Activated T-cell treated with anti-CD3 and anti-CD28 coated beads for 1 hour (primary cell): ENCODE data around the gene GNB5.
"Not testable (repeated sequence)": the region's sequence is repeated elsewhere in the genome, so short reads cannot be mapped to it uniquely, and the experiment has no call there.

Experiments used
- DNase-seq: peaks from one replicate; pipeline ENCODE4 v3.0.0-alpha.2; 2020; ENCODE audit warnings: low read depth

Gene GNB5

DNA sequence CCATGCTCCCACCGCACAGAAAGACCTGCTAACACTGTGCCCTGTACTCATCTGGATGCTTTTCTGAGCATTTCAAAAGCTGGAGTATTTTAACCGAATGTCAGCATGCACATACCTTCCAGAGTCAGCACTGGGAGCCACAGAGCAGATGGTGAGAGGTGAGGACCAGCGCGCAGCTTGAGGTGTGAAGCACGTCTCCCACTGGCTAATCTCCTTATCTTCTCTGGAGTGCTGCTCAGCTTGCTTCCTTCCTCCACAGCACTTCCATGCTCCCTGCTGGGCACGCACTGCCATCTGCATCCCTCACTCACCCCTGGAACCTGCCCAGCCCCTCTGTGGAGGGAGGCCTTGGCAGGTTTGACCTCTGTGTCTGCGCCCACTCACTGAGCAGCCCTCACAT lies at the start of gene GNB5:
Gene GNB5 (minus strand): TSS at position 186 of the 400 bp plus-strand sequence. CDS start 6,716 bp downstream, outside the sequence.
- no peak for DNase-seq

DNA sequence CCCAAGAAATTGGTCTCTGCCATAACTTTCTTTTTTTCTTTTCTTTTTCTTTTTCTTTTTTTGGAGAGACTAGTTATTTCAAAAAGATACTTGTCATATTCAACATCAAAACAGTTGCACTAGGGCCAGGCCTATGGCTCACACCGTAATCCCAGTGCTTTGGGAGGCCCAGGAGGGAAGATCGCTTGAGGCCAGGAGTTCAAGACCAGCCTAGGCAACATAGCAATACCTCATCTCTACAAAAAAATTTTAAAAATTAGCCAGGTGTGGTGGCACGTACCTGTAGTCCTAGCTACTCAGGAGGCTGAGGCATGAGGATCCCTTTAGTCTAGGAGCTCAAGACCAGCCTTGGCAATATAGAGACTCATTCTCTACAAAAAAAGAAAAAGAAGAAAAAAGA lies 49.0 kb upstream of the GNB5 start:
- DNase-seq, result no peak

DNA sequence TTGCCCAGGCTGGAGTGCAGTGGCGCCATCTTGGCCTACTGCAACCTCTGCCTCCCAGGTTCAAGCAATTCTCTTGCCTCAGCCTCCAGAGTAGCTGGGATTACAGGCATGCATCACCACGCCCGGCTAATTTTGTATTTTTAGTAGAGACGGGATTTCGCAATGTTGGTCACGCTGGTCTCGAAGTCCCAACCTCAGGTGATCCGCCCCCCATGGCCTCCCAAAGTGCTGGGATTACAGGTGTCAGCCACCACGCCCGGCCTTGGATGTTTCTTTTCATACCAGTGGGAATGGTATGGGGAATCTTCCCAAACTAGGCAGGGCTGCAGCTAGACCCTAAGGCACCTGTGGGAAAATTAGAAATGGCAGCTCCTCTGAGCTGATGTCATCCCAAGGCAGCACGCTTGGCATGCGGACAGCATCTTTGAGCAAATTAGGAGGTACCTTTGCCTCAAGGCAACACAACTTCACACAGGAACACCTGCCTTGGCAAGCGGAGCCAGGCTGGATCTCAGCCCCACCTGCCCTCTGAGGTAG lies 47.9 kb upstream of the GNB5 start:
- not testable (repeated sequence) for DNase-seq

DNA sequence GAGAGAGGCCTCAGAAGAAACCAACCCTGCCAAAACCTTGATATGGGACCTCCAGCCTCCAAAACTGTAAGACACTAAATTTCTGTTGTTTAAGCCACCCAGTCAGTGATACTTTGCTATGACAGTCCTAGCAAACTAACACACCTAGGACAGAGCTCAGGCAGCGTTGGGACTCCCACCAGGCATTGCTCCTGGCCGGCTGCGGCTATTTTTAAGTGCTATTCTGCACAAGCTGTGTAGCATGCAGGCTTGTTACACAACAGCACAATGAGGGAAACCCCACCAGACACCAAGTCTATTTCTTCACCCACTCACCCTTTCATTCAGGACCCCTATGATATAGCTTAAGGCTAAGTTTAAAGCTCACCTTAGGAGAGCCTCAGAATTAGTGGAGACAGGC lies 47.0 kb upstream of the GNB5 start:
- DNase-seq, result no peak

DNA sequence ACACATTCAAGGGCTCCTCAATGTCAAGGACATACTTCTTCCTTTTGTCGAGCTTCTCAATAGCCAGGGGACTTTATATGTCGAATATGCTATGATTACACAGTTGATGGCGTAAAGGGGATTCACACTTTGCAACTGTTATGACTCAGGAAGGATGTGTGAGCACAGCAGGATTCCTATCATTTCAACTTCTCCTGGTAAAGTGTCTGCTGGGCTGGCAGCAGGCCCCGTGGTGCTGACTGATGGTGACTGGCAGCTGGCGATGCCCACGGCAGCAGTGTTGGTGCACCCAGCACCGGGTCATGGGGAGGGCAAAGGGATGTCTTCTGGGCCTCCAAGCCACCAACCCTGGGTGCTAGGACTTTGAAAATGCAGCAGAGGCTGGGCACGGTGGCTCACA lies 44.8 kb upstream of the GNB5 start:
- no peak for DNase-seq

DNA sequence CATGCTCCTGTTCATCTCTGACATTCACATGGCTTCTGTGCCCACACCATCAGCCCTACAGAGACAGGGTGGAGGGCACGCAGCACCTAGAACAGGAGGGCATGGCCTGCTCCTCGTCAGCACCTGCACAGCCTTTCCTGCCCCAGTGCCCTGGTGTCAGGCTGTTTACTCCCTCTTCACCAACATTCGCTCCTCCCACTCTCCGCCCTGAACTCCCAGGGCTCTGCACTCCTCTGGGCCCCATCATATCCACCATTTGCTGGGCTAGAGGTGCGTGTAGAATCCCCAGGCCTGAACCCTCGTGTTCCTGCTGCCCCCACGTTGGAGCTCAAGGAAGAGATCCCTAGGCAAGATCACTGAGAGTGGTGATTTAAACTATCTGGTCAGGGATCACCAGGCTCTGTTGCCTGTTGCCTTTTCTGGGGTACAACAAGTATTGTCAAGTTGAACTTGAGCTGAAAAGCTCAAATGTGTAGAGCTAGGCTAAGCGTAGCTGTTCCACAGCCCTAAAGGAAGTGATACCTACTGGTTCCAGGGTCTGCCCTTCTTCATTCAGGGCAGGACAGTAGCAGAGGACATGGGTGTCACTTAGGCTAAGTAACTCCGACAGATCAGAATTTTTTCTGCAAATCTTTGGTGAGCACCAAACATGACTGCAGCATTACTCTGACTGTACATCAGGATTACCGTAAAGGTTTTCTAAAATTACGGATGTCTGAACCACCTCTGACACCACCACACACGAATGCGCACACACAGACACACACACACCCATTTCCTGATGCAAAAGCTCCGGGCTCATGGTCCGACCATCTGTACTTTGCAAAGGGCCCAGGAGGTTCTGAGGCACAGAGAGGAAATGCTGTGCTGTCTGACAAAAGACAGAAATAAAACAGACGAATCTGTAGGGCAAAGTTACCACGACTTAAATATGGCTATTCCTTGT lies 43.7 kb upstream of the GNB5 start:
- no peak for DNase-seq

DNA sequence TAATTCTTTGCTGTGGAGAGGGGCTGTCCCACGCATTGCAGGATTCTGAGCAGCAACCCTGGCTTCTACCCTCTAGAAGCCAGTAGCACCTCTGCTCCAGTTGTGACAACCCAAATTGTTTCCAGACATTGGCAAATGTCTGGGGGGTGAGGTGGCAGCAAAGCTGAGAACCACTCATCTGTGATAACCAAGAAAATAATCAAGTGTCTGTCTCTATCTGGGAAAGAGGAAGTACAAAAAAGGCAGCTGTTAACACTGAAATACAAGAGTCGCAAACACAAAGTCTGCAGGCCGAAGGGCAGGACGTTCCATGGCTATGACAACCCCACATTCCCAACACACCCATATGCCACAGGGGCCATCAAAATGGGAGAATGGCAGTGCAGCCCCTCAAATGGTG lies 42.2 kb upstream of the GNB5 start:
- no peak for DNase-seq

DNA sequence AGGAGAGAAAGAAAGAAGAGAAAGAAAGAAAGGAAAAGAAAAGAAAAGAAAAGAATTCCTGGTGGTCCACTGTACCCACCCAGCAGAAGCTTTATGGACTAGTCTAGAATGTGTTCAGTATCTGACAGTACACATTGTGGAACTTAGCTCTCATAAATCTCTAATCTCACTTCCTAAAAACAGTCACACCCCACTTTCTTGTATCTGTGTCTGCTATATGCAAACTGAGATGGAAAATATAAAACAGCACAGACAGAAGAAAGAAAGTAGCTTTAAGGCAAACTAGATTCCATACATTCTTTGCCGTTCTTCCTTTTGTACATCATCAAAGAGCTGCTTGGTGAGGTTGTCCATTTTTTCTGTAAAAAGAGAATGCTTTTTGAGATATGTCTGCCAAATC lies 41.1 kb upstream of the GNB5 start:
- DNase-seq, result no peak

DNA sequence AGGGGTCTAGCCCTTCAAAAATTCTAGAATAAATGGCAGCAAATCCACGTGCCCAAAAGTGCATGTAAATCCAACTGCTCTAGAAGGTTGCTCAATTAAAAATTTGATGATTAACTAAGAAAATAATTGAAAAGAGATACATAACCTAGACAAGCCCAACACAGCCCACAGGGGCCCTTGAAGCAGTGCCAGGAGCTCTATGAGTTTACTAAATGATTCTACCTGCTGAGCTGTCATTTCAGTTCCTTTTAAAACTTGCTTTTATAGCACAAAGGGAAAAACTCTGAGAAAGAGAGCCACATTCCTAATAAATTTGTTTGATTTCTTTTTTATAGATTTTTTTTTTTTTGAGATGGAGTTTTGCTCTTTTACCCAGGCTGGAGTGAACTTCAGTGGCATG lies 38.9 kb upstream of the GNB5 start:
- no peak for DNase-seq

DNA sequence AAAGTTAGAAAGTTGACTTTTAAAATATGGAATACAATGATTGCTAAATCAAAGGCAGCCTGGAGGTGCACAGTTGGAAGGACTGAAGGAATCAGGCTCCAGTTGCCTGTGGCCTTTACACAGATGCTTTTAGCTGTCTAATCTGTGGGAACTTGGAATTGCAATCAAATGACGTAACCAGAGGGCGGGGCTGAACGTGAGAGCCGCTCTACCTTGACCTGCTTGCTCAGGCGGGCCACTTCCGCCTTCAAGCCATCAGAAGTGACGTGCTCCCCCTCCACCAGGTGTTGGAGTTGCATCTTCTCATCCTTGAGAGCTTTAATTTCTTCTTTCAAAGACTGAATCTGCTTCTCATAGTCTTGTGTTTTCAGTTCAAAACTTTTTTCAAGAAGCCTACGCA lies 37.7 kb upstream of the GNB5 start:
- DNase-seq, result no peak

DNA sequence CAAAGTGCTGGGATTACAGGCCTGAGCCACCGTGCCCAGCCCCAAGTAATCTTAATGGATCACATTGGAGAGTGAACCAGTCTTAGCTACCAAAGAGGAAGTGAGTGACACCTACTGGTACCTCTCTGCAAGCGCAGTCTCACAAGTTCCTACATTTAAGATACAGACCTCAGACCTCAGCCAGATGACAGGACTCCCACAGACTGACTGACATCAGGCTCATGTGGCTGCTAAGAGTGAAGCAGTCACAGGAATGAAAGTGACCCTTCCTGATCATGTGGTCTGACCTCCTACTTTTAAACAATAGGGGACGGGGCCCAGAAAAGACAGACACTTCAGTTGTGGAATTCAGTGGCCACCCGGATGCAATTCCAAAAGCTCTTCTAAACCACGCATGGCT lies 36.3 kb upstream of the GNB5 start:
- peak; percentile 34 for DNase-seq

DNA sequence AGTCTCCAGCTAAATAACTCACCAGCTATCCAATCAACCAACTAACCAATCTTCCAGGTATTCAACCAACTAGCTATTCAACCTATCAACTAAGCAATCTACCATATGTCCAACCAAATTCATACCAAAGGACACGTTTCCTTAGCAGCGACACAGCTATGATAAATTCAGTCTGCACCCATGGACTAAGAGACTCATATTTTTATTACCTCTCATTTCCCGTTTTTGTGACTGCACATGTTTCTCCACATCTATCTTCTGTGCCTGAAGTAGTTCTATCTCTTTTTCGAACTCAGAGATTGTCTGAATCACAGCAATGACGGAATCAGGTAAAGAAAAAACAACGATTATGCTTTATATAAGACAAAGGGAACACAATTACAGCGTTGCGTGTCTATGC lies 34.0 kb upstream of the GNB5 start:
- no peak for DNase-seq

DNA sequence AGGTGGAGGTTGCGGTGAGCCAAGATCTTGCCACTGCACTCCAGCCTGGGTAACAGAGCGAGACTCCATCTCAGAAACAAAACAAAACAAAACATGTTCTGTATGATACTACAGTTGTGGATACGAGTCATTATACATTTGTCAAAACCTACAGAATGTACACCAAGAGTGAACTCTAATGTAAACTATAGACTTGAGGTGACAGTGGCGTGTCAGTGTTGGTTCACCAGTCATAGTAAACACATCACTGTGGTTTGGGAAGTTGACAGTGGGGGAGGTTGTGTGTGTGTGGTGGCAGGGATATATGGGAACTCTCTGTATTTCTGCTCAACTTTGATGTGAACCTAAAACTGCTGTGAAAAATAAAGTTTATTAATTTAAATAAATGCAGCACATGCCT lies 33.0 kb upstream of the GNB5 start:
- DNase-seq, result no peak

DNA sequence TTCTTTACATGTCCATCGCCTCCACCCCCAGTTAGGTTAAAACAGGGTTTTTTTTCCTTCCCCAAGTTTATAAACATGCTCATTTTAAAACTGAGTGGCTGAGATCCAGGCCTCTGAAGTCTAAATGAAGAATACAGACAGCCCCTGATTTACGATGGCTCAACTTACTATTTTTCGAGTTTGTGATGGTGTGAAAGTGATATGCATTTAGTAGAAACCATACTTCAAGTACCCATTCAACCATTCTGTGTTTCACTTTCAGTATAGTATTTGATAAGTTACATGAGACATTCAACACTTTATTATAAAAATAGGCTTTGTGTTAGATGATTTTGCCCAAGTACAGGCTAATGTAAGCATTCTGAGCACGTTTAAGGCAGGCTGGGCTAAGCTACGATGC lies 30.5 kb upstream of the GNB5 start:
- no peak for DNase-seq

DNA sequence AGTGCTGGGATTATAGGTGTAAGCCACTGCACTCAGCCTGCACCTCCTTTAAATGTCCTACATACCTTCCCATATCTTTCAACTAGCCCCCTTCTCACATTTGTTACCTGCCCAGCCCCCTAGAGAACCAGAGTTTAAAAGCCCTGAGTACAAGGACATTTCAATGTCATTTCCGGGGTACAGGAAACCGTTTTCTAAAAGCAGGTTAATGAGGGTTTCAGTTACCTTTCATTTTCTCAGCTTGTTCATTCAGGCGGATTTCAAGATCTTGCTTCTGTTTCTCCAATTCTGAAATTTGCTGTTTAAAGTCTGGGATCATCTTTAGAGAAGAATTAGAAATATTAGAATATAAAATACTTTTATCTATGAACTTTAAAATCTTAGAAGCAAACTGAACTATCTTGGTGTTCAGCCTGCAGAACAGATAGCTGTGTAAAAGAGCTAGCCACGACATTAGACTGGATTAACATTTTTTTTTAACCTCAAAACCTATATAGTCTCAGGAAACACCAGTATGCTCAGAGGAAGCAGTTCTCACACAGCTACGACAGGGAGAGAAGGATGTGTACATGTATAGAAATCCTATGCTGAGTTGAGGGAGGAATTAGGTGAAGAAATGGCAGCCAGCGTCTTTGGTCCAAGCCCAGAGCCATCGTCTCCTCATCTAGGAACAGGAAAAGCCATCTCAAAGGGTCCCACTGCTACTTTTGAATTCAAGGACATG lies 29.9 kb upstream of the GNB5 start:
- DNase-seq, result no peak

DNA sequence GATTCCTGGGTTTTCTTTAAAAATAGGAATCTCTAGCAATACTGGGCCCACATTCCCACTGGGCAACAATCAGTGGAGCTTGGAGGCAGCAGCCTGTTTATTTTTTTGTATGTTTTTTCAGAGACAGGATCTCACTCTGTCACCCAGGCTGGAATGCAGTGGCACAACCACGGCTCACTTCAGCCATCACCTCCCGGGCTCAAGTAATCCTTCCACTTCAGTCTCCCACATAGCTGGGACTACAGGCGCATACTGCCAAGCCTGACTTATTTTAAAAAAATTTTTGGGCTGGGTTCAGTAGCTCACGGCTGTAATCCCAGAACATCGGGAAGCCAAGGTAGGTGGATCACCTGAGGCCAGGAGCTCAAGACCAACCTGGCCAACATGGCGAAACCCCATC lies 29.1 kb upstream of the GNB5 start:
- no peak for DNase-seq

DNA sequence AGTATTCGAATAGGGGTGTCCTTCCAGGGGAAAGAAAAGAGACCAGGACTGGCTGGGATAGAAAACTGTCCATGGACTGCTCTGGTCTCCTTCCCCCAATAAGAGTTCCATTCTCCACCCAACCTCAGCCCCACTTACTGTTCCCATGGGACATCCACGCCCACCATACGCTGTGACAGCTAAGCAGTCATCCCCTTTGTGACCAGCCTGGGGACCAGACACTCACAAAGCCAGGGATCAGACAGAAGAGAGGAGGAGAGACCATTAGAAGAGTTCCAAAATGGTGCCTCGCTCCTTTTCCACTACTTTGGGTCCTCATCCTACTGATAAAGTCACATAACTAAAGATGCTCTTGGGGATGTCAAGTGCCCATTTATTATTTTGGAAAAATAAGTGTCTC lies 27.6 kb upstream of the GNB5 start:
- DNase-seq, result no peak

DNA sequence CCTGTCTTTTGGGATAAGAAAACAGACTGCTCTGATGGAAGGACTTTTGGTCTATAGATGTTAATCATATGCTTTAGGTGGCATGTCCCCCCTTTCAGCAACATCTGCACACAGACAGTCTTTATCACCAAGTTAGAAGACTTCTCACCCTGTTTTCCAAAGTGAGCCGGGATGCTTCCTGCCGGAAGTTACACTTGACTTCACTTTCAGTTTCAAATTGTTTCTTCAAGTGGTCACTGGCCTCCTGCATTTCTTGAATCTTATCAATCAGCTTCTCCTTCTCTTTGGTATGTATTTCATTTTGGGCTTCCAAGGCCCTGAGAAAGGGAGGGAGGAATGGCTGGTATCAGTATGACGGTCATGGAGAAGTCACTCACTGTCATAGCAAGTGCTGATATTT lies 27.2 kb upstream of the GNB5 start:
- DNase-seq, result no peak

DNA sequence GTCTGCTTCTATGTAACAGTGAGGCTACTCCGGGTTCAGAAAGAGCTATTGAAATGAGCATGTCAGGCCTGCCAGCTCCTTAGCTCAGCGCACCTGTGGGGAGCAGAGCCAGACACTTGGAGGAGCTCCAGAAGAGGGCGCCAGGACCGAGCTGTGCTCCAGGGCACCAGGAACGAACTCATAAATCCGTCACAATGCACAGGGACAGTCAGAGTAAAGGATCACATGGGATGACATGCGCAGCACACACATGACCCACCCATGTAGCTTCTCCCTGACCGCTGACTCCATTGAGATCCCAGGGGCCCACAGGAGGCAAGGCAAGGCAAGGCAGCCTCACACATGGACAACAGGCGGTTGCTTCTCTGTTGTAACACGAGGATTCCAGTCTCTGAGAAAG lies 26.0 kb upstream of the GNB5 start:
- no peak for DNase-seq

DNA sequence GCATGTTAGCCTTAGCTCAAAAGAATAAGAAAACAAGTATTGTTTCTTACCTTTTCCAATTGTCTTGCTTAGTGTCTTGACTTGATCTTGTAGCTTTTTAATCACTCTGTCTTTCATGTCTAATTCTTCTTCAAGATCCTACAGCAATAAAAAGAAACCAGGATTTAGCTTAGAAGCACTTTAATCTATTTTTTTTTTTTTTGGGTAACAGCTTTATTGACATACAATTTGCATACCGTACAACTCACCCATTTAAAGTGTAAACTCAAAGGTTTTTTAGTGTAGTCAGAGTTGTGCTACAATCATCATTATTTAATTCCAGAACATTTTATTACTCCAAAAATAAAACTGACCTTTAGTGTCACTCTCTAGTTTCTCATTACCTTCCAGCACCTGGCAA lies 23.4 kb upstream of the GNB5 start:
- DNase-seq, result no peak

DNA sequence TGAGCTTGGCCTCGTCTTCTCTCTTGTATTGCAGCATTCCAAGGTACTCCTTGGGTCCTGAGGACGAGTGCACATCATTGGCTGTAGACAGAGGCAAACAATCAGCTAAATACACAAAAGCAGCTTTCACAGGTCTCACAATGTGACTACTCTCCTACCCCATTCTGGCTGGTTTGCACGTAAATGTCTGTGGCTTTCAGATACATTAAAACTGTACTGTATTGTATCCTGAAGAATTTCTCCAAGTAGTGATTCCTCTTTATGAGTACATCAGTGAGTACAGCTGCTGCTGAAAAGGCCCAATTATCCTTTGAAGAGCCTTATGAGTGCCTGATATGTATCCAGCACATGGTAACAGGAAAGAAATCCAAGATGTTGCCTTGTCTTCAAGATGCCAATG lies 22.0 kb upstream of the GNB5 start:
- DNase-seq, result no peak

DNA sequence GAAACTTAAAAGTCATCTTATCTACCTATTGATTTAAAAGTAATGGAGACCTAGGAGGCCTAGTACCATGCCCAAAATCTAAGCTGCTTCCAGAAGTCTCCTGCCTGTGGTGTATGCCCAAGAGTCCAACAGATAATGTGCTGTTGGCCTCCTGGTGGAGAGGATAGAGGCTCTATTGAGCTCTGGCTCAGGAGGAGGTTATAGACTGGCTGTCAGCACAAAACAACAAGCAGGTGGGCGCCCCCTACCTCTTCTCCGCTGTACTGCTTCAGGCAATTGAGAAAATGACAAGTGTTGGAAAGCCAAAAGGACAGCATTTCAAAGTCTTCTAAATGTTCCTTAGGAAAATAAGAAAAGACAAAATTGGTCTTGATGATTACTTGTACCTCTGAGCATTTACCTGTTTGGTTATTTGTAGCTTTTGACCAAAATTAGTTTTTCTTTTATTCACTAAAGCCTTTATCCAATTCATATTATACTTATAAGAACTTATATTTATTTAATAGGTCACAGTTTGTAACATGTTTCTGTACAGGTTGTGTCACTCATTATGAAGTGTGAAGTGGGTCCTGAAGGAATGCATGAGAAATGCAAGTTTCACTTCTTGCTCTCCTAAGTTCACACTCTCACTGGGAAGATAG lies 17.2 kb upstream of the GNB5 start:
- peak; percentile 63 for DNase-seq

DNA sequence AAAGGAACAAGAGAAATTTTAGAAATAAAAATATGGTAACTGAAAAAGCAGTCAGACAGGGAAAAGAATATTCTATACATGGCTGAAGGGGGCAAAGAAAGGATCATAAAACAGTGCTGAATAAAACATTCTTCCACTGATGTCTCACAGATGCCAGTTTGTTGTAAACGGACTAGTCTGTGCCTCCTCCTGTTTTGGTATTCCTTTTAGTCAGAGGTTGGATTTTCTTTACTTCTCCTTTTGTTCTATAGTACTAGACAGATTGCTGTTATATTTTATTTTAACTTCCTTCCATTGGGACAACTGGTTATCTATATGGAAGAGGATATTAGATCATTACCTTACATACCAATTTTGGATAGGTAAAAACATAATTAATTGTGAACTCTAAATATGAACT lies 16.0 kb upstream of the GNB5 start:
- no peak for DNase-seq
